Iris pigment epithelial cell (primary cell): Measurements from ENCODE around the gene VPS4A.

Source experiments
- DNase-seq: peaks from one replicate; pipeline ENCODE4 v3.0.0-alpha.2; 2011; ENCODE audit warnings: low read depth

VPS4A gene

GRCh38 chr16:69307091-69307490 is 4.1 kb upstream of the VPS4A start:
- no peak for DNase-seq

GRCh38 chr16:69307856-69308255 is 3.3 kb upstream of the VPS4A start:
- DNase-seq: no peak

GRCh38 chr16:69309316-69309715 is 1.8 kb upstream of the VPS4A start:
- DNase-seq: no peak

- peak; percentile 36 for DNase-seq
Observed at GRCh38 chr16:69311533-69312387, 610 bp downstream of the VPS4A start.

GRCh38 chr16:69313469-69313868 is 2.3 kb downstream of the VPS4A start:
- DNase-seq: no peak

- DNase-seq: no peak
Observed at GRCh38 chr16:69314534-69314933, 3.4 kb downstream of the VPS4A start.

- no peak for DNase-seq
Observed at GRCh38 chr16:69315486-69316311, 4.5 kb downstream of the VPS4A start.

- DNase-seq: no peak
Observed at GRCh38 chr16:69316595-69317034, 5.5 kb downstream of the VPS4A start.

GRCh38 chr16:69318177-69318910 is 7.2 kb downstream of the VPS4A start:
- no peak for DNase-seq

GRCh38 chr16:69318911-69319289 is 7.8 kb downstream of the VPS4A start:
- no peak for DNase-seq

GRCh38 chr16:69319381-69319780 is 8.2 kb downstream of the VPS4A start:
- no peak for DNase-seq

GRCh38 chr16:69319826-69320739 is 8.9 kb downstream of the VPS4A start:
- no peak for DNase-seq

GRCh38 chr16:69320740-69321073 is 9.6 kb downstream of the VPS4A start:
- DNase-seq: no peak

- DNase-seq: no peak
Observed at GRCh38 chr16:69321080-69321479, 9.9 kb downstream of the VPS4A start.

- no peak for DNase-seq
Observed at GRCh38 chr16:69322343-69322742, 11.2 kb downstream of the VPS4A start.

GRCh38 chr16:69323415-69323814 is 12.3 kb downstream of the VPS4A start:
- DNase-seq: no peak

GRCh38 chr16:69324013-69324531 is 12.9 kb downstream of the VPS4A start:
- DNase-seq: no peak

GRCh38 chr16:69324585-69325253 is 13.6 kb downstream of the VPS4A start:
- DNase-seq: no peak

GRCh38 chr16:69325784-69326171 is 14.6 kb downstream of the VPS4A start:
- DNase-seq: no peak

- DNase-seq: no peak
Observed at GRCh38 chr16:69326172-69326873, 15.2 kb downstream of the VPS4A start.
